Measurements from ENCODE around the gene UIMC1.
"Not testable (repeated sequence)": the region's sequence is repeated elsewhere in the genome, so short reads cannot be mapped to it uniquely, and the experiment has no call there.

UIMC1 gene

GRCh38 chr5:176987583-176987982, 19.0 kb downstream of the UIMC1 start:
- H3K9me3 ChIP-seq (ENCODE audit: control extremely low read depth in 1 of 5, control insufficient read depth in 4 of 5, insufficient read depth in 2 of 5, low read depth in 1 of 5, low read length in 4 of 5), result no peaks in the 10 kb centered on the region
- no peaks in the 10 kb centered on the region for H3K27me3 ChIP-seq (replicated peaks in 2 of 5; ENCODE audit: control insufficient read depth in 4 of 5, insufficient read depth in 5 of 5, low read length in 4 of 5)
- H3K27ac ChIP-seq (ENCODE audit: insufficient read depth in 1 of 2, low read depth in 1 of 2, low read length in 2 of 2, poor library complexity in 1 of 2, severe bottlenecking in 2 of 2), result no peak overlapping the region
- H3K4me1 ChIP-seq (ENCODE audit: control extremely low read depth in 1 of 4, control insufficient read depth in 4 of 4, insufficient read depth in 4 of 4, low read length in 3 of 4), result peaks cover 0 to 7% (median 2%) of the 10 kb centered on the region in 4 experiments
- no peak for DNase-seq
- POLR2A ChIA-PET, result no interaction called here
- WGBS (ENCODE audit: insufficient coverage), result 100% methylated on average over 1 of the region's 3 CpGs
- H3K36me3 ChIP-seq (ENCODE audit: control insufficient read depth in 4 of 4, insufficient read depth in 4 of 4, low read length in 3 of 4), result no peaks in the 10 kb centered on the region
- CTCF ChIA-PET, result no interaction called here
- H3K4me3 ChIP-seq (ENCODE audit: control insufficient read depth in 1 of 7, extremely low read depth in 1 of 7, insufficient read depth in 4 of 7, low read depth in 2 of 7, low read length in 6 of 7), result no peak overlapping the region

GRCh38 chr5:176986280-176986679, 20.3 kb downstream of the UIMC1 start:
- no peak overlapping the region for H3K4me3 ChIP-seq (ENCODE audit: control insufficient read depth in 1 of 7, extremely low read depth in 1 of 7, insufficient read depth in 4 of 7, low read depth in 2 of 7, low read length in 6 of 7)
- CTCF ChIA-PET, result no interaction called here

GRCh38 chr5:176985516-176985915, 21.1 kb downstream of the UIMC1 start:
- Histone ChIP-seq H3K4me3 (ENCODE audit: control insufficient read depth in 1 of 7, extremely low read depth in 1 of 7, insufficient read depth in 4 of 7, low read depth in 2 of 7, low read length in 6 of 7) (no peak overlapping the region), H3K9me3 (ENCODE audit: control extremely low read depth in 1 of 5, control insufficient read depth in 4 of 5, insufficient read depth in 2 of 5, low read depth in 1 of 5, low read length in 4 of 5) (no peaks in the 10 kb centered on the region), H3K27me3 (replicated peaks in 2 of 5; ENCODE audit: control insufficient read depth in 4 of 5, insufficient read depth in 5 of 5, low read length in 4 of 5) (no peaks in the 10 kb centered on the region), H3K27ac (ENCODE audit: insufficient read depth in 1 of 2, low read depth in 1 of 2, low read length in 2 of 2, poor library complexity in 1 of 2, severe bottlenecking in 2 of 2) (no peak overlapping the region), H3K36me3 (ENCODE audit: control insufficient read depth in 4 of 4, insufficient read depth in 4 of 4, low read length in 3 of 4) (peaks cover 2 to 18% (median 11%) of the 10 kb centered on the region in 4 experiments), H3K4me1 (ENCODE audit: control extremely low read depth in 1 of 4, control insufficient read depth in 4 of 4, insufficient read depth in 4 of 4, low read length in 3 of 4) (peaks cover 0 to 7% (median 2%) of the 10 kb centered on the region in 4 experiments)
- 71% methylated on average over 2 of the region's 2 CpGs for WGBS (ENCODE audit: insufficient coverage)
- CTCF ChIA-PET, result no interaction called here
- DNase-seq, result peak in 2 of 3 donors; percentile 40 to 63
- POLR2A ChIA-PET, result no interaction called here

More at GRCh38 chr5:176986280-176986679, 20.3 kb downstream of the UIMC1 start:
- Histone ChIP-seq H3K9me3 (ENCODE audit: control extremely low read depth in 1 of 5, control insufficient read depth in 4 of 5, insufficient read depth in 2 of 5, low read depth in 1 of 5, low read length in 4 of 5) (no peaks in the 10 kb centered on the region), H3K4me1 (ENCODE audit: control extremely low read depth in 1 of 4, control insufficient read depth in 4 of 4, insufficient read depth in 4 of 4, low read length in 3 of 4) (peaks cover 0 to 7% (median 2%) of the 10 kb centered on the region in 4 experiments), H3K27me3 (replicated peaks in 2 of 5; ENCODE audit: control insufficient read depth in 4 of 5, insufficient read depth in 5 of 5, low read length in 4 of 5) (no peaks in the 10 kb centered on the region), H3K27ac (ENCODE audit: insufficient read depth in 1 of 2, low read depth in 1 of 2, low read length in 2 of 2, poor library complexity in 1 of 2, severe bottlenecking in 2 of 2) (no peak overlapping the region), H3K36me3 (ENCODE audit: control insufficient read depth in 4 of 4, insufficient read depth in 4 of 4, low read length in 3 of 4) (peaks cover 2 to 11% (median 5%) of the 10 kb centered on the region in 4 experiments)
- POLR2A ChIA-PET, result no interaction called here
- DNase-seq, result no peak
- no CpG with 5 or more reads among the region's 2 CpGs for WGBS (ENCODE audit: insufficient coverage)

- DNase-seq; H3K4me1 ChIP-seq (ENCODE audit: control extremely low read depth in 1 of 4, control insufficient read depth in 4 of 4, insufficient read depth in 4 of 4, low read length in 3 of 4); H3K27ac ChIP-seq (ENCODE audit: insufficient read depth in 1 of 2, low read depth in 1 of 2, low read length in 2 of 2, poor library complexity in 1 of 2, severe bottlenecking in 2 of 2); CTCF ChIA-PET; H3K27me3 ChIP-seq (replicated peaks in 2 of 5; ENCODE audit: control insufficient read depth in 4 of 5, insufficient read depth in 5 of 5, low read length in 4 of 5); POLR2A ChIA-PET; H3K9me3 ChIP-seq (ENCODE audit: control extremely low read depth in 1 of 5, control insufficient read depth in 4 of 5, insufficient read depth in 2 of 5, low read depth in 1 of 5, low read length in 4 of 5); H3K4me3 ChIP-seq (ENCODE audit: control insufficient read depth in 1 of 7, extremely low read depth in 1 of 7, insufficient read depth in 4 of 7, low read depth in 2 of 7, low read length in 6 of 7): not testable (repeated sequence)
- H3K36me3 ChIP-seq (ENCODE audit: control insufficient read depth in 4 of 4, insufficient read depth in 4 of 4, low read length in 3 of 4), result peaks cover 5 to 27% (median 22%) of the 10 kb centered on the region in 4 experiments
- over 99% methylated on average over 19 of the region's 28 CpGs for WGBS (ENCODE audit: insufficient coverage)
These were observed 22.4 kb downstream of the UIMC1 start for GRCh38 chr5:176984176-176984575.

- H3K27me3 ChIP-seq (replicated peaks in 2 of 5; ENCODE audit: control insufficient read depth in 4 of 5, insufficient read depth in 5 of 5, low read length in 4 of 5); H3K27ac ChIP-seq (ENCODE audit: insufficient read depth in 1 of 2, low read depth in 1 of 2, low read length in 2 of 2, poor library complexity in 1 of 2, severe bottlenecking in 2 of 2); CTCF ChIA-PET; H3K4me1 ChIP-seq (ENCODE audit: control extremely low read depth in 1 of 4, control insufficient read depth in 4 of 4, insufficient read depth in 4 of 4, low read length in 3 of 4); H3K4me3 ChIP-seq (ENCODE audit: control insufficient read depth in 1 of 7, extremely low read depth in 1 of 7, insufficient read depth in 4 of 7, low read depth in 2 of 7, low read length in 6 of 7); H3K9me3 ChIP-seq (ENCODE audit: control extremely low read depth in 1 of 5, control insufficient read depth in 4 of 5, insufficient read depth in 2 of 5, low read depth in 1 of 5, low read length in 4 of 5); DNase-seq; POLR2A ChIA-PET: not testable (repeated sequence)
- H3K36me3 ChIP-seq (ENCODE audit: control insufficient read depth in 4 of 4, insufficient read depth in 4 of 4, low read length in 3 of 4), result peaks cover 5 to 33% (median 23%) of the 10 kb centered on the region in 4 experiments
- over 99% methylated on average over 15 of the region's 21 CpGs for WGBS (ENCODE audit: insufficient coverage)
These were observed 23.0 kb downstream of the UIMC1 start for GRCh38 chr5:176983593-176983992.

GRCh38 chr5:176983112-176983511, 23.5 kb downstream of the UIMC1 start:
- H3K36me3 ChIP-seq (ENCODE audit: control insufficient read depth in 4 of 4, insufficient read depth in 4 of 4, low read length in 3 of 4), result peaks cover 5 to 34% (median 23%) of the 10 kb centered on the region in 4 experiments
- POLR2A ChIA-PET; H3K27me3 ChIP-seq (replicated peaks in 2 of 5; ENCODE audit: control insufficient read depth in 4 of 5, insufficient read depth in 5 of 5, low read length in 4 of 5); H3K9me3 ChIP-seq (ENCODE audit: control extremely low read depth in 1 of 5, control insufficient read depth in 4 of 5, insufficient read depth in 2 of 5, low read depth in 1 of 5, low read length in 4 of 5); H3K27ac ChIP-seq (ENCODE audit: insufficient read depth in 1 of 2, low read depth in 1 of 2, low read length in 2 of 2, poor library complexity in 1 of 2, severe bottlenecking in 2 of 2); DNase-seq; H3K4me1 ChIP-seq (ENCODE audit: control extremely low read depth in 1 of 4, control insufficient read depth in 4 of 4, insufficient read depth in 4 of 4, low read length in 3 of 4); H3K4me3 ChIP-seq (ENCODE audit: control insufficient read depth in 1 of 7, extremely low read depth in 1 of 7, insufficient read depth in 4 of 7, low read depth in 2 of 7, low read length in 6 of 7): not testable (repeated sequence)
- CTCF ChIA-PET, result interaction anchor here (1.1 to 2.9 kb wide), 3 partner anchors 10 to 22 kb away, joined by 3 to 13 read pairs (median 6); no protein-coding TSS in a partner anchor
- WGBS (ENCODE audit: insufficient coverage), result 84% methylated on average over 6 of the region's 13 CpGs

- no peaks in the 10 kb centered on the region for H3K9me3 ChIP-seq (ENCODE audit: control extremely low read depth in 1 of 5, control insufficient read depth in 4 of 5, insufficient read depth in 2 of 5, low read depth in 1 of 5, low read length in 4 of 5)
- H3K27me3 ChIP-seq (replicated peaks in 2 of 5; ENCODE audit: control insufficient read depth in 4 of 5, insufficient read depth in 5 of 5, low read length in 4 of 5), result no peaks in the 10 kb centered on the region
- no peak overlapping the region for H3K4me3 ChIP-seq (ENCODE audit: control insufficient read depth in 1 of 7, extremely low read depth in 1 of 7, insufficient read depth in 4 of 7, low read depth in 2 of 7, low read length in 6 of 7)
- no CpG with 5 or more reads among the region's 7 CpGs for WGBS (ENCODE audit: insufficient coverage)
- POLR2A ChIA-PET, result no interaction called here
- peaks cover 5 to 34% (median 23%) of the 10 kb centered on the region in 4 experiments for H3K36me3 ChIP-seq (ENCODE audit: control insufficient read depth in 4 of 4, insufficient read depth in 4 of 4, low read length in 3 of 4)
- no peak for DNase-seq
- peaks cover 0 to 5% (median 2%) of the 10 kb centered on the region in 4 experiments for H3K4me1 ChIP-seq (ENCODE audit: control extremely low read depth in 1 of 4, control insufficient read depth in 4 of 4, insufficient read depth in 4 of 4, low read length in 3 of 4)
- CTCF ChIA-PET, result interaction anchor here (2.9 kb wide), 1 partner anchor 24 kb away, joined by 13 read pairs; no protein-coding TSS in a partner anchor
- H3K27ac ChIP-seq (ENCODE audit: insufficient read depth in 1 of 2, low read depth in 1 of 2, low read length in 2 of 2, poor library complexity in 1 of 2, severe bottlenecking in 2 of 2), result no peak overlapping the region
These were observed 25.8 kb downstream of the UIMC1 start for GRCh38 chr5:176980818-176981217.
